Skeletal muscle tissue (tissue), 4 donors: Measurements from ENCODE around the gene NCLN. TPM values are rescaled to one million over a fixed set of nuclear protein-coding genes. Genes with fewer than 3 reads are reported as not detected.
"Not testable (repeated sequence)": the region's sequence is repeated elsewhere in the genome, so short reads cannot be mapped to it uniquely, and the experiment has no call there.

Source experiments
- H3K27ac ChIP-seq: one replicate; pipeline ENCODE4 v1.7.0; 2013; ENCODE audit warnings: mild to moderate bottlenecking, low read depth, low read length, inconsistent platforms
- H3K27me3 ChIP-seq, 3 donors: one replicate each; pipeline ENCODE4 v1.7.0; 2013; ENCODE audit warnings: low read length in 3 of 3; ENCODE audit not compliant: control insufficient read depth in 3 of 3, insufficient read depth in 3 of 3
- H3K36me3 ChIP-seq, 3 donors: one replicate each; pipeline ENCODE4 v1.7.0; 2013; ENCODE audit warnings: low read length in 3 of 3; ENCODE audit not compliant: control insufficient read depth in 3 of 3, insufficient read depth in 3 of 3
- H3K4me1 ChIP-seq, 3 donors: one replicate each; pipeline ENCODE4 v1.7.0; 2013; ENCODE audit warnings: low read length in 3 of 3, mild to moderate bottlenecking in 3 of 3; ENCODE audit not compliant: control insufficient read depth in 3 of 3, insufficient read depth in 3 of 3
- H3K4me3 ChIP-seq, 3 donors: one replicate each; pipeline ENCODE4 v1.7.0; 2013; ENCODE audit warnings: low read length in 3 of 3
- H3K9ac ChIP-seq, 3 donors: one replicate each; pipeline ENCODE4 v1.7.0; 2013; ENCODE audit warnings: low read length in 3 of 3, mild to moderate bottlenecking in 3 of 3, moderate library complexity in 2 of 3, low read depth in 1 of 3
- H3K9me3 ChIP-seq, 3 donors: one replicate each; pipeline ENCODE4 v1.7.0; 2013; ENCODE audit warnings: low read length in 3 of 3; ENCODE audit not compliant: control insufficient read depth in 3 of 3
- total RNA-seq: library from RNA; depleted of rRNA; stranded (reverse); fragments of >200 nt; gene quantifications from one replicate; pipeline ENCODE4 v1.2.3, GENCODE V29; 2014
- donor health status: Osteomylitis.

The NCLN gene
- total RNA-seq, 1 donor from 2014 or later = 8.9 TPM

DNA sequence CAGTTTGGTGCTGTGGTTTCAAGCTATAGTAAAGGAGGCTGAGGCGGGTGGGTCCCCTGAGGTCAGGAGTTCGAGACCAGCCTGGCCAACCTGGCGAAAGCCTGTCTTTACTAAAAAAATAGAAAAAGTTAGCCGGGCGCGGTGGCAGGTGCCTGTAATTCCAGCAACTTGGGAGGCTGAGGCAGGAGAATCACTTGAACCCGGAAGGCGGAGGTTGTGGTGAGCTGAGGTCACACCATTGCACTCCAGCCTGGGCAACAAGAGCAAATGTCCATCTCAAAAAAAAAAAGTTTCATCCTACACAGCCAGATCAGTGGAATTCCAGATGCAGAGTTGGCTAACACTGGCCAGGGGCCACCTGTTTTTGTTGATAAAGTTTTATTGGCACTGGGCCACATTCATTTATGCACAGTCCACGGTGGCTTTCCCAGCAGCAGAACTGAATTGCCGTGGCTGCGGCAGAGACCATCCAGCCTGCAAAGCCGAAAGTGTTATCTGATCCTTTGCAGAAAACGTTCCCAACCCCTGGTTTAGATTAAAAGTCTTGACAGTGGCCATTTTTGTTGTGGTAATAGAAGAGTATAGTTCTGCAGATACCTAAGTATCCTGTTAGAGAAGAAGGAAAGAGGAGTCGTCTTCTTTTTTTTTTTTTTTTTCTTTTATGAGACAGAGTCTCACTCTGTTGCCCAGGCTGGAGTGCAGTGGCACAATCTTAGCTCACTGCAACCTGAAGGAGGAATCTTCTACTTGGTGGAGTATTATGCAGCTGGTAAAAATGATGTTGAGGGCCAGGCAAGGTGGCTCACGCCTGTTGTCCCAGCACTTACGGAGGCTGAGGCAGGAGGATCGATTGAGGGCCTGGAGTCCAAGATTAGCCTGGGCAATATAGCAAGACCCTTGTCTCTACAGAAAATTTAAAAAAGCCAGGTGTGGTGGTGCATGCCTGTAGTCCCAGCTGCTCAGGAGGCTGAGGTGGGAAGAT, 8.7 kb downstream of the NCLN start:
- H3K9me3 ChIP-seq = no peaks in the 10 kb centered on the region

DNA sequence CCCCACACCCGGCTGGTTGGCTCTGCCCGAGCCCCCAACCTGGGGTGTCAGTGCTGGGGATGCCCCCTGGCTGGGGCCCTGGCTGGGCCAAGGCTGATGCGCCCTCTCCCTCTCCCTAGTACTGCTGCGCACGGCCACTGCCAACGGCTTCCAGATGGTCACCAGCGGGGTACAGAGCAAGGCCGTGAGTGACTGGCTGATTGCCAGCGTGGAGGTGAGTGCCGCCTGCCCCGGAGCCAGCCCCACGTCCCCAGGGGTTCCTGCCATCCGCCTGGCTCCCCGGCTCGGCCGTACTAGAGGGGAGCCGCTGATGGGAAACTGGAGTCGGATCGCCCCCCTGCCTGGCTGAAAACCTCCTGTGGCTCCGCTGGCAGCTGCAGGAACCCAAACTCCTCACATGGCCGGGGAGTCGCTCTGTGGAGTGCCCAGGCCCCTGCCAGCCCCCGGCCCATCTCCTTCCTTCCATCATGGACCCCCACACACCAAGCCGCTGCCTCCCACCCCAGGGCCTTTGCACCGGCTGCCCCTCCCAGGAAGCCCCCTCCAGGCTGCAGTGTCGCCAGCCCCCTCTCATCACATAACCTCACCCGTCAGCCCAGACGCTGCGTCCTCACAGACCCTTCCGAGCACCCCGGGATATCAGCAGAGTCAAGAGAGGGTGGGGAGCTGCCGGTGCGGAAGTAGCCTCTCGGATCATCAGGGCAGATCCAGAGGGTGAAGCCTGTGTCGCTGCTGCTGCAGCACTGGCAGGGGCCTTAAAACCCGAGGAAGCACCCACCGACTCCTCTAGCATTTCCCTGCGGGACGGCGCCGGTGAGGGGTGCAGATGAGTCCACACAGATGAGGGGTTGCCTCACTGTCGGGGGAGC, 10.6 kb downstream of the NCLN start:
- Histone ChIP-seq H3K36me3 (peaks cover 0 to 8% (median 5%) of the 10 kb centered on the region in 3 donors), H3K27me3 (no peaks in the 10 kb centered on the region), H3K4me3 (no peak overlapping the region), H3K9me3 (no peaks in the 10 kb centered on the region), H3K4me1 (no peaks in the 10 kb centered on the region), H3K27ac (no peak overlapping the region), H3K9ac (no peak overlapping the region)

More for the DNA sequence above, 8.7 kb downstream of the NCLN start:
- Histone ChIP-seq H3K27me3 (no peaks in the 10 kb centered on the region), H3K27ac (no peak overlapping the region), H3K9ac (no peak overlapping the region), H3K4me3 (no peak overlapping the region), H3K36me3 (peaks cover under 1 to 7% (median 5%) of the 10 kb centered on the region in 3 donors), H3K4me1 (no peaks in the 10 kb centered on the region)

DNA sequence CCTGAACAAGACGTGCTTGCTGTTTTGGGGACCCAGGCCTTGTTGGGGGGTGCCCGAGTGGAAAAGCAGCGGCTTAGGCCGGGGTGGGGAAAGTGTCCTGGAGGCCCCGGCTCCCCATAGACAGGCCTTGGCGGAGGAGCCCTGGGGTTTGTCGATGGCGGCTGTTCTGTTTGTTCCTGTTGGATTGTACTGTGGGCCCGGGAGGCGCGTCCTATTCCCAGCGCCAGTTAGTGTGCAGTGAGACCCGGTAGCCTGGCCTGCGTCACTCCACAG, 11.1 kb downstream of the NCLN start:
- Histone ChIP-seq H3K9me3 (no peaks in the 10 kb centered on the region), H3K4me3 (no peak overlapping the region), H3K27me3 (no peaks in the 10 kb centered on the region), H3K4me1 (no peaks in the 10 kb centered on the region), H3K27ac (no peak overlapping the region), H3K9ac (no peak overlapping the region), H3K36me3 (peaks cover 0 to 11% (median 5%) of the 10 kb centered on the region in 3 donors)

DNA sequence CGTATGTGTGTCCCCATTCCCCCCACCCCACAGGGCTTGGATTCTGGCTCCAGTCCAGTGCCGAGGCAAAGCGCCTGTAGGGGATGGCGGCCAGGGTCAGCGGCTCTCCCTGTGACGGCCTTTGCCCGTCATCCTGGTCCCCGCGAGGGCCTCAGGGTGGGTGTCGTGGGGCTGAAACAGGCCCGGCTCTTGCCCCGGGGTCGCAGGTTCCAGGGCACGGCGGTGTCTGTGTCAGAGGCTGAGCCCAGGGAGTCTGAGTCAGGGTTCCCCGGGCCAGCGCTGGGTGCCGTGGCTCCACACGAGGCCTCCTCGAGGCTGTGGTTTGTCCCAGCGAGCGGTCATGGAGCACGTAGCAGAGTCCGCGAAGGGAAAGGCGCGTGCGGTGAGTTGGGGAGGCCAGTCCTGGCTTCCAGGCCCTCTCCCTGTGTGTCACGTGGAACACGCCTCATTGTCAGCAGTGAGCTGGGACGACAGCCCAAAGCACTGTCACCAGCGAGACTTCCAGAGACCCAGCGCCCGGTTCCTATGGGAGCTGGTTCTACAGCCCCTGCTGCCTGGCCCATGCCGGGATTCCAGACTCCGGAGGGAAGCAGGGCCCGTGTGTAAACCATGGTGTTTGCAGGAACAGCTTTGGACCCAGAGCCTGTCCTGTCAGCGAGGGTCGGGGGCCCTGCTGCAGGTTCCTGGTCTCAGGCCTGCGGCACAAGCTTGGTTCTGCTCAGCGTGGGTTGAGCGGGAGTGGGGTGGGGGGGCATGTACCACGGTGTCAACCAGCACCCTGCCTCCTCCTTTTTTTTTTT, 13.4 kb downstream of the NCLN start:
- Histone ChIP-seq H3K4me1 (no peaks in the 10 kb centered on the region), H3K4me3 (no peak overlapping the region), H3K27me3 (no peaks in the 10 kb centered on the region), H3K9me3 (no peaks in the 10 kb centered on the region), H3K27ac (no peak overlapping the region), H3K9ac (no peak overlapping the region), H3K36me3 (peaks cover 5 to 12% (median 12%) of the 10 kb centered on the region in 3 donors)

DNA sequence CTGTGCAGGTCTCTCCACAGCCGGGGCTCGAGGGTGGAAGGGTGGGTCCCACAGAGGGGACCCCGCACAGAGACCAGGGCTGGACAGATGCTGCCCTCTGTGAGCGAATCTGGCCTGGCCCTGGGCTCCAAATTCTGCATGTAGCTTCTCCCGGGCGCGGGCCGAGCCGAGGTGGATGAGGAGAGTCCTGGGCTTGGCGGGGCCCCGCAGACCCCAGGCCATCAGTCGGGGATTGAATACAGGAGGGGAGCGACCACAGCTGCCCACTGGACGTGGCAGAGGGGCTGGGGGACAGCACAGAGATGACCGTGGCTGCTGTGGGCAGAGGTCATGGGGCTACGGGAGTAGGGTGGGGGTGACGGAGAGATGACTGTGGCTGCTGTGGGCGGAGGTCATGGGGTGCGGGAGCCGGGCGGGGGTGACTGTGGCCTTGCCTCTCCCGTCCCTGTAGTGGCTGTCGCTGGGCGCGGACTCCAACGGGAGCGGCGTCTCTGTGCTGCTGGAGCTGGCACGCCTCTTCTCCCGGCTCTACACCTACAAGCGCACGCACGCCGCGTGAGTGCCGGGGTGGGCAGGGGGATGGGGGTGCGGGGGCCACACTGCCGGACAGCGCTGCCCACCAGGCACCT, 15.5 kb downstream of the NCLN start:
- peaks cover 9 to 22% (median 20%) of the 10 kb centered on the region in 3 donors for H3K36me3 ChIP-seq
- H3K9ac ChIP-seq = no peak overlapping the region
- no peak overlapping the region for H3K27ac ChIP-seq
- H3K4me1 ChIP-seq = no peaks in the 10 kb centered on the region
- no peak overlapping the region for H3K4me3 ChIP-seq
- no peaks in the 10 kb centered on the region for H3K27me3 ChIP-seq
- H3K9me3 ChIP-seq = no peaks in the 10 kb centered on the region

DNA sequence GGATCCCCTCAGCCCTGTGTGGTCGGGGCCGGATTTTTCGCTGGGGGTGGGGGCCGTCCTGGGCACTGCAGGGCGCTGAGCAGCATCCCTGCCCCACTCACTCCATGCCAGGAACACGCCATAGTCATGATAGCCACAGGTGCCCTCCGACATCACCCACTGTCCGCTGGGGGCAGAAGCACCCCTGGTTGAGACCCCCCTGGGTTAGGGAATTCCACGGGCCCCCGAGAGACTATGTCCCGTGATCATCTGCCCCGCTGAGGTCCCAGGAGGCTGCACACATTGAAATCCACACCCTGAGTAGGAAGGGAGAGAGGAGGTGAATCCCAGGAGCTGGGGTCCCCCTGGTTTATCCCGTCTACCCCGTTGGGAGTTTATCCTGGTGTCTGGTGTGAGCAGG, 16.2 kb downstream of the NCLN start:
- Histone ChIP-seq H3K4me3 (no peak overlapping the region), H3K27me3 (no peaks in the 10 kb centered on the region), H3K4me1 (no peaks in the 10 kb centered on the region), H3K9ac (no peak overlapping the region), H3K27ac (no peak overlapping the region), H3K36me3 (peaks cover 13 to 24% (median 21%) of the 10 kb centered on the region in 3 donors), H3K9me3 (no peaks in the 10 kb centered on the region)

DNA sequence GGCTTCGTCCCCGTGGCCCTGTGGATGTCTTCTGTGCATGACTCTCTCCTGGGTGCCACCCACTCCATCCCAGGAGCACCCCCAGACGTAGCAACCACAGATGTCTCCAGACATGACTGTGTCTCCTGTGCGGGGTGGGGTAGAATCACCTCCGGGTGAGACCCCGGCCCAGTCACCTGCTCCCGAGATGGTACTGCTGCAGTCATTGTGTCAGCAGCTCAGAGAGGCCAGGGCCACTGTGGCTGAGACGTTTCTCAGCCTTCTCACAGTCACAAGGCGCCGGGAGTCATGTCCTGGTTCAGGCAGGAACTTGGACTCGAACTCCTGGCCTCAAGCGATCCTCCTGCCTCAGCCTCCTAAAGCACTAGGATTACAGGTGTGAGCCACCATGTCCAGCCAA, 16.6 kb downstream of the NCLN start:
- Histone ChIP-seq H3K36me3 (peaks cover 17 to 28% (median 22%) of the 10 kb centered on the region in 3 donors), H3K27me3 (no peaks in the 10 kb centered on the region)

DNA sequence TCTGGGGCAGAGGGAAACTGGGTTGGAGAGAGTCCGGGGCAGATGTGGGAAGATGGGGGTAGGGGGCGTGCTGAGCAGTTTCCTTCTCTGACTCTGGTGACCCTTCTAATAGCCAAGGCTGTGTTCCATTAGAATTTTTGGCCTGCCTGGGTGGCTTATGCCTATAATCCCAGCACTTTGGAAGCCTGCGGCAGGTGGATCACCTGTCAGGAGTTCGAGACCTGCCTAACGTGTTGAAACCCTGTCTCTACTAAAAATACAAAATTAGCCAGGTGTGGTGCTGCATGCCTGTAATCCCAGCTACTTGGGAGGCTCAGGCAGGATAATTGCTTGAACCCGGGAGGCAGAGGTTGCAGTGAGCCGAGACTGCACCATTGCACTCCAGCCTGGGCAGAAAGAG, 17.2 kb downstream of the NCLN start:
- not testable (repeated sequence) for H3K4me1 ChIP-seq, H3K4me3 ChIP-seq, H3K9ac ChIP-seq, H3K9me3 ChIP-seq, H3K27me3 ChIP-seq, H3K27ac ChIP-seq
- peaks cover 19 to 29% (median 25%) of the 10 kb centered on the region in 3 donors for H3K36me3 ChIP-seq

More for the DNA sequence above, 16.6 kb downstream of the NCLN start:
- Histone ChIP-seq H3K27ac (no peak overlapping the region), H3K9ac (no peak overlapping the region), H3K4me3 (no peak overlapping the region), H3K9me3 (no peaks in the 10 kb centered on the region), H3K4me1 (no peaks in the 10 kb centered on the region)
